SJSA1 (cell line): ENCODE measurements around the gene CRACR2B. TPM values are rescaled to one million over a fixed set of nuclear protein-coding genes. Genes with fewer than 3 reads are reported as not detected.
A peak's percentile ranks its signal among the peaks of the same experiment; 100 is the strongest.

ENCODE experiments used
- DNase-seq, 2 experiments: peaks; one replicate each; pipeline ENCODE4 v3.0.0-alpha.2; 2015 to 2020; ENCODE audit warnings: low spot score in 2 of 2, low read depth in 1 of 2
- H3K27ac ChIP-seq: fragments of 250-450 bp; sonication (Bioruptor Pico); 2 replicates; pipeline ENCODE4 v1.5.1; 2020; ENCODE audit warnings: mild to moderate bottlenecking, moderate library complexity
- H3K27me3 ChIP-seq: fragments of 250-450 bp; sonication (Bioruptor Pico); replicated peaks from 2 replicates; pipeline ENCODE4 v1.5.1; 2020; ENCODE audit warnings: mild to moderate bottlenecking, moderate library complexity
- H3K36me3 ChIP-seq: fragments of 250-450 bp; sonication (Bioruptor Pico); 2 replicates; pipeline ENCODE4 v1.5.1; 2020; ENCODE audit warnings: mild to moderate bottlenecking
- H3K4me1 ChIP-seq: fragments of 250-450 bp; sonication (Bioruptor Pico); replicated peaks from 2 replicates; pipeline ENCODE4 v1.6.1; 2021; ENCODE audit warnings: mild to moderate bottlenecking
- H3K4me3 ChIP-seq: fragments of 250-450 bp; sonication (Bioruptor Pico); 2 replicates; pipeline ENCODE4 v1.5.1; 2020; ENCODE audit warnings: mild to moderate bottlenecking
- H3K9me3 ChIP-seq: fragments of 250-450 bp; sonication (Bioruptor Pico); replicated peaks from 2 replicates; pipeline ENCODE4 v1.5.1; 2020; ENCODE audit warnings: mild to moderate bottlenecking
- total RNA-seq: library from RNA; depleted of rRNA; stranded (reverse); fragments of >200 nt; shearing (Covaris generic); gene quantifications from 2 replicates; pipeline ENCODE4 v1.2.3, GENCODE V29; 2014

CRACR2B gene
- total RNA-seq, 1 experiment from 2014 or later, result not detected

GRCh38 chr11:831961-832528 lies 4.3 kb downstream of the CRACR2B start:
- Histone ChIP-seq H3K36me3 (peaks cover 15% of the 10 kb centered on the region), H3K4me3 (peak overlapping the region; percentile 80)
- no peak for DNase-seq

GRCh38 chr11:832529-833113 lies 4.9 kb downstream of the CRACR2B start, which contains the start of gene CD151:
TSS of gene CD151 (plus strand) at chr11:832952. CDS start at chr11:836070, 3,118 bp downstream.
- Histone ChIP-seq H3K4me1 (peaks cover 47% of the 10 kb centered on the region), H3K4me3 (peak within 1 kb of the TSS; percentile 80), H3K36me3 (peaks cover 21% of the 10 kb centered on the region), H3K9me3 (no peaks in the 10 kb centered on the region), H3K27me3 (peaks cover 22% of the 10 kb centered on the region), H3K27ac (peak within 1 kb of the TSS; percentile 57)
- no peak for DNase-seq

More at GRCh38 chr11:831961-832528, 4.3 kb downstream of the CRACR2B start:
- H3K9me3 ChIP-seq, result no peaks in the 10 kb centered on the region
- H3K4me1 ChIP-seq, result peaks cover 47% of the 10 kb centered on the region
- peaks cover 22% of the 10 kb centered on the region for H3K27me3 ChIP-seq
- H3K27ac ChIP-seq, result no peak overlapping the region

GRCh38 chr11:833114-833791 lies 5.5 kb downstream of the CRACR2B start:
- DNase-seq, result peak in 1 of 2 experiments; percentile 71
- peaks cover 25% of the 10 kb centered on the region for H3K36me3 ChIP-seq

GRCh38 chr11:833849-834311 lies 6.2 kb downstream of the CRACR2B start:
- no peak for DNase-seq
- Histone ChIP-seq H3K4me3 (peak overlapping the region; percentile 80), H3K27ac (peak overlapping the region; percentile 57), H3K36me3 (peaks cover 31% of the 10 kb centered on the region), H3K27me3 (peaks cover 21% of the 10 kb centered on the region), H3K9me3 (no peaks in the 10 kb centered on the region), H3K4me1 (peaks cover 50% of the 10 kb centered on the region)

More at GRCh38 chr11:833114-833791, 5.5 kb downstream of the CRACR2B start:
- Histone ChIP-seq H3K27ac (peak overlapping the region; percentile 57), H3K4me3 (peak overlapping the region; percentile 80), H3K4me1 (peaks cover 50% of the 10 kb centered on the region), H3K27me3 (peaks cover 22% of the 10 kb centered on the region), H3K9me3 (no peaks in the 10 kb centered on the region)

GRCh38 chr11:834371-835316 lies 6.9 kb downstream of the CRACR2B start:
- Histone ChIP-seq H3K9me3 (no peaks in the 10 kb centered on the region), H3K27ac (peak overlapping the region; percentile 57), H3K4me1 (peaks cover 48% of the 10 kb centered on the region), H3K4me3 (peak overlapping the region; percentile 0; the same call in 1 of the 2 replicates), H3K36me3 (peaks cover 39% of the 10 kb centered on the region), H3K27me3 (peaks cover 14% of the 10 kb centered on the region)
- peak; percentile 84 to 88 for DNase-seq

- Histone ChIP-seq H3K4me1 (peaks cover 41% of the 10 kb centered on the region), H3K9me3 (no peaks in the 10 kb centered on the region), H3K36me3 (peaks cover 55% of the 10 kb centered on the region)
These were observed 8.6 kb downstream of the CRACR2B start for GRCh38 chr11:836274-836673.

GRCh38 chr11:836700-837099 lies 9.0 kb downstream of the CRACR2B start:
- no peak for DNase-seq
- H3K4me3 ChIP-seq, result no peak overlapping the region
- H3K27me3 ChIP-seq, result no peaks in the 10 kb centered on the region
- H3K4me1 ChIP-seq, result peaks cover 40% of the 10 kb centered on the region
- H3K9me3 ChIP-seq, result no peaks in the 10 kb centered on the region
- H3K27ac ChIP-seq, result no peak overlapping the region
- peaks cover 58% of the 10 kb centered on the region for H3K36me3 ChIP-seq

More at GRCh38 chr11:836274-836673, 8.6 kb downstream of the CRACR2B start:
- Histone ChIP-seq H3K27ac (no peak overlapping the region), H3K4me3 (no peak overlapping the region), H3K27me3 (no peaks in the 10 kb centered on the region)
- no peak for DNase-seq

- Histone ChIP-seq H3K4me3 (no peak overlapping the region), H3K27me3 (no peaks in the 10 kb centered on the region), H3K27ac (no peak overlapping the region), H3K9me3 (no peaks in the 10 kb centered on the region), H3K36me3 (peaks cover 64% of the 10 kb centered on the region), H3K4me1 (peaks cover 34% of the 10 kb centered on the region)
- no peak for DNase-seq
These were observed 9.7 kb downstream of the CRACR2B start for GRCh38 chr11:837189-837989.

- peaks cover 67% of the 10 kb centered on the region for H3K36me3 ChIP-seq
These were observed 10.2 kb downstream of the CRACR2B start for GRCh38 chr11:837990-838307.

GRCh38 chr11:838441-839279 lies 10.9 kb downstream of the CRACR2B start:
- no peak for DNase-seq
- Histone ChIP-seq H3K36me3 (peaks cover 64% of the 10 kb centered on the region), H3K27me3 (no peaks in the 10 kb centered on the region), H3K4me3 (no peak overlapping the region), H3K4me1 (peaks cover 29% of the 10 kb centered on the region), H3K9me3 (no peaks in the 10 kb centered on the region), H3K27ac (no peak overlapping the region)

More at GRCh38 chr11:837990-838307, 10.2 kb downstream of the CRACR2B start:
- Histone ChIP-seq H3K27ac (no peak overlapping the region), H3K27me3 (no peaks in the 10 kb centered on the region), H3K4me3 (no peak overlapping the region), H3K4me1 (peaks cover 31% of the 10 kb centered on the region), H3K9me3 (no peaks in the 10 kb centered on the region)
- DNase-seq, result no peak

GRCh38 chr11:839280-839623 lies 11.5 kb downstream of the CRACR2B start:
- peaks cover 62% of the 10 kb centered on the region for H3K36me3 ChIP-seq
- H3K27ac ChIP-seq, result no peak overlapping the region
- H3K9me3 ChIP-seq, result no peaks in the 10 kb centered on the region
- DNase-seq, result no peak
- H3K27me3 ChIP-seq, result no peaks in the 10 kb centered on the region
- H3K4me3 ChIP-seq, result no peak overlapping the region
- peaks cover 28% of the 10 kb centered on the region for H3K4me1 ChIP-seq
